ENCODE data around the gene TRAIP. TPM values are rescaled to one million over a fixed set of nuclear protein-coding genes. Genes with fewer than 3 reads are reported as not detected.
"Not testable (repeated sequence)": the region's sequence is repeated elsewhere in the genome, so short reads cannot be mapped to it uniquely, and the experiment has no call there.

Gene TRAIP
- total RNA-seq, 1 donor = 1.4 TPM

DNA sequence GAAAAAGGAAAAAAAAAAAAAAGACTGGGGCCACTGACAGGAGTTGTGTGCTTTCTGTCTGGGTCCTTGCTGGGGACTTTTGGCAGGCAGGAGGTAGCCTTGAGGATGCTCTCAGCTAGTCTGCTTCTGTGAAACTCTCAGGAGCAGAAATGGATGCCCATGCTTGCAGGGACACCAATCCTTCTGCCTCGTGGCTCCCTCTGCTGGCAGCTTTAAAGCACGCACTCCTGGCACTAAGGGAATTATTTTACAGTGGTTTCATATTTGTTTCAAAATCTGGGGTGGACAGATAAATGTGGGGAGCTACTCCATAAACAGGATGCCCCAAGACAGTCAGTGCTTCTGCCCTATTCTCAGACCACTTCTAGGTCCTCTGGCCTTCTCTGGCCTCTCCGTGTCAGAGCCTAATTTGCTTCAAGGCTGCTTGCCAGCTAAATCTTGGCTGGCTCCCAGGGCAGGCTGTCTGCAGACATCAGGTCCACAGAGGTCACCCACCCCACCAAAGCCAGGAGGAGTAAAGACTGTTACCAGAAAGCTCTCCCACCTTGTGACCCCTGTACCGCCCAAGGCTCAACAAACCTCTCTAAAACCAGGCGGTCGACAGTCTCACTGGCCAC is 17.1 kb downstream of the TRAIP start:
- Histone ChIP-seq H2AFZ (ENCODE audit: low read length) (peak overlapping the region; percentile 36), H4K20me1 (ENCODE audit: insufficient read depth, low read length) (no peaks in the 10 kb centered on the region), H3K36me3 (ENCODE audit: insufficient read depth, low read length) (peaks cover 2% of the 10 kb centered on the region), H3K9me3 (ENCODE audit: low read depth, low read length) (no peaks in the 10 kb centered on the region), H3K27ac (ENCODE audit: low read depth, low read length) (no peak overlapping the region), H3K4me2 (ENCODE audit: insufficient read depth, low read length) (no peak overlapping the region), H3K79me2 (ENCODE audit: insufficient read depth, low read length) (no peaks in the 10 kb centered on the region), H3K4me1 (ENCODE audit: insufficient read depth, low read length) (peaks cover 4% of the 10 kb centered on the region), H3K4me3 (ENCODE audit: insufficient read depth, low read length) (no peak overlapping the region), H3K27me3 (ENCODE audit: insufficient read depth, low read length) (no peaks in the 10 kb centered on the region)
- TF ChIP-seq, protein P1, sequence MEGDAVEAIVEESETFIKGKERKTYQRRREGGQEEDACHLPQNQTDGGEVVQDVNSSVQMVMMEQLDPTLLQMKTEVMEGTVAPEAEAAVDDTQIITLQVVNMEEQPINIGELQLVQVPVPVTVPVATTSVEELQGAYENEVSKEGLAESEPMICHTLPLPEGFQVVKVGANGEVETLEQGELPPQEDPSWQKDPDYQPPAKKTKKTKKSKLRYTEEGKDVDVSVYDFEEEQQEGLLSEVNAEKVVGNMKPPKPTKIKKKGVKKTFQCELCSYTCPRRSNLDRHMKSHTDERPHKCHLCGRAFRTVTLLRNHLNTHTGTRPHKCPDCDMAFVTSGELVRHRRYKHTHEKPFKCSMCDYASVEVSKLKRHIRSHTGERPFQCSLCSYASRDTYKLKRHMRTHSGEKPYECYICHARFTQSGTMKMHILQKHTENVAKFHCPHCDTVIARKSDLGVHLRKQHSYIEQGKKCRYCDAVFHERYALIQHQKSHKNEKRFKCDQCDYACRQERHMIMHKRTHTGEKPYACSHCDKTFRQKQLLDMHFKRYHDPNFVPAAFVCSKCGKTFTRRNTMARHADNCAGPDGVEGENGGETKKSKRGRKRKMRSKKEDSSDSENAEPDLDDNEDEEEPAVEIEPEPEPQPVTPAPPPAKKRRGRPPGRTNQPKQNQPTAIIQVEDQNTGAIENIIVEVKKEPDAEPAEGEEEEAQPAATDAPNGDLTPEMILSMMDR (IDR thresholded peaks at IDR 0.05; ENCODE audit: extremely low read depth, low read depth, low read length) = peak; percentile 97
- DNase-seq (ENCODE audit: insufficient read length, low spot score, missing footprints) = peak; percentile 91

DNA sequence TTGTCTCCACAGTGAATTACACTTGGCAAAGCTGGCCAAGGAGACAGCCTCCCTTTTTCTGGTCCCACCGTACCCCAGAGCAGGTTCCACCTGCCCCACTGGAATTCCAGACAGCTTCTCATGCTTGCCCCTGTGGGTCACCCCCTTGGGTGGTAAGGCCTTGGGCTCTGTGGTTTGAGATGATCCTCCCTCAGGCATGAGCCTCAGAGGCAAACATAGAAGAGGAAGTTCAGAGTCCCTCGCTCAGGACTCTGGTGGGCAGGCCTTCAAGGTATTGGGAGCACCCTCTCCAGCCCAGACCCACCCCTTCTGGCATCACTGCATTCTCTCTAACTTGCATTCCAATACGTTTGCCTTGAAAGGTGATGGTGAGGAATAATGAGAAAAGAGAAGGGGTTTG is 25.0 kb downstream of the TRAIP start:
- H3K79me2 ChIP-seq (ENCODE audit: insufficient read depth, low read length) = no peaks in the 10 kb centered on the region
- H4K20me1 ChIP-seq (ENCODE audit: insufficient read depth, low read length) = no peaks in the 10 kb centered on the region
- H3K4me1 ChIP-seq (ENCODE audit: insufficient read depth, low read length) = no peaks in the 10 kb centered on the region
- no peaks in the 10 kb centered on the region for H3K27me3 ChIP-seq (ENCODE audit: insufficient read depth, low read length)
- no peaks in the 10 kb centered on the region for H3K9me3 ChIP-seq (ENCODE audit: low read depth, low read length)
- H3K36me3 ChIP-seq (ENCODE audit: insufficient read depth, low read length) = no peaks in the 10 kb centered on the region
- peak; percentile 8 for DNase-seq (ENCODE audit: insufficient read length, low spot score, missing footprints)
- H3K27ac ChIP-seq (ENCODE audit: low read depth, low read length) = no peak overlapping the region
- TF ChIP-seq, protein P1 (IDR thresholded peaks at IDR 0.05; ENCODE audit: extremely low read depth, low read depth, low read length) = no peak
- H2AFZ ChIP-seq (ENCODE audit: low read length) = no peak overlapping the region
- no peak overlapping the region for H3K4me2 ChIP-seq (ENCODE audit: insufficient read depth, low read length)
- H3K4me3 ChIP-seq (ENCODE audit: insufficient read depth, low read length) = no peak overlapping the region

DNA sequence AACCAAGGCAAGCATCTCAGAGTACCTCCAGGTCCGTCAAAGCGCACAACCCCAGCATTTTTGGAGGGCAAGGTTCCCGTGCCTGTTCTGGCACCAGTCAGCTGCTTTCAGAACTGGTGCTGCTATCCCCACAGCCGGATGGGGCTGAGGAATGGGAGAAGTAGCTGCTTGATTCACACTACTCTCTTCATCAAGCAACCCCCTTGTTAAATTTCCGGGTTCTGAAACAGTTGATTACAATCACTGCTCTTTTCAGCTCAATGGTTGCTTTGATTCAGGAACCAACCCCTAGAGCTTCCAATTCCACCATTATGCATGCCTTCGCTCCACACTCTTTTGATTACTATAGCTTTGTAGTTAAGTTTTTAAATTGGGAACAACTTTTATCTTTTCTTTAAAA is 30.3 kb downstream of the TRAIP start:
- Histone ChIP-seq H3K4me2 (ENCODE audit: insufficient read depth, low read length) (no peak overlapping the region), H3K27ac (ENCODE audit: low read depth, low read length) (no peak overlapping the region), H4K20me1 (ENCODE audit: insufficient read depth, low read length) (no peaks in the 10 kb centered on the region), H3K79me2 (ENCODE audit: insufficient read depth, low read length) (no peaks in the 10 kb centered on the region), H3K9me3 (ENCODE audit: low read depth, low read length) (no peaks in the 10 kb centered on the region), H3K27me3 (ENCODE audit: insufficient read depth, low read length) (no peaks in the 10 kb centered on the region), H3K36me3 (ENCODE audit: insufficient read depth, low read length) (no peaks in the 10 kb centered on the region), H3K4me3 (ENCODE audit: insufficient read depth, low read length) (no peak overlapping the region), H3K4me1 (ENCODE audit: insufficient read depth, low read length) (no peaks in the 10 kb centered on the region), H2AFZ (ENCODE audit: low read length) (peak overlapping the region; percentile 42)
- DNase-seq (ENCODE audit: insufficient read length, low spot score, missing footprints) = peak; percentile 3
- TF ChIP-seq, protein P1 (IDR thresholded peaks at IDR 0.05; ENCODE audit: extremely low read depth, low read depth, low read length) = no peak

DNA sequence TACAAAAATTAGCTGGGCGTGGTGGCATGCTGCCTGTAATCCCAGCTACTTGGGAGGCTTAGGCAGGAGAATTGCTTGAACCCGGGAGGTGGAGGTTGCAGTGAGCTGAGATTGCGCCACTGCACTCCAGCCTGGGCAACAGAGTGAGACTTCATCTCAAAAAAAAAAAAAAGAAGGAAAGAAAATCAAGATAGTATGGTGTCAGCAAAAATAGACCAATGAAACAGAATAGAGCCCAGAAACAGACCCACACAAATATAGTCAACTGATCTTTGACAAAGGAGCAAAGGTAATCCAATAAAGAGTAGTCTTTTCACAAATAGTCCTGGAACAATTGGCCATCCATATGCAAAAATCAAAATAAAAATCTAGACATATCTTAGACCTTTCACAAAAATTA is 33.2 kb downstream of the TRAIP start:
- not testable (repeated sequence) for H3K4me1 ChIP-seq (ENCODE audit: insufficient read depth, low read length); H3K27me3 ChIP-seq (ENCODE audit: insufficient read depth, low read length); H3K27ac ChIP-seq (ENCODE audit: low read depth, low read length); H3K79me2 ChIP-seq (ENCODE audit: insufficient read depth, low read length); H4K20me1 ChIP-seq (ENCODE audit: insufficient read depth, low read length); DNase-seq (ENCODE audit: insufficient read length, low spot score, missing footprints); H3K4me2 ChIP-seq (ENCODE audit: insufficient read depth, low read length); H3K4me3 ChIP-seq (ENCODE audit: insufficient read depth, low read length); H3K9me3 ChIP-seq (ENCODE audit: low read depth, low read length); H2AFZ ChIP-seq (ENCODE audit: low read length); H3K36me3 ChIP-seq (ENCODE audit: insufficient read depth, low read length)

All from osteoblast (primary cell).